Right lobe of liver (tissue), 4 donors: ENCODE data around the gene ZNF865.

Experiments
- CTCF ChIP-seq, 4 donors: fragments of 200-600 bp in 3 of 4; fragments of 450-650 bp in 1 of 4; IDR thresholded peaks; one replicate each; pipeline versions ENCODE4 v1.5.1 to v1.8.0; 2016 to 2022; ENCODE audit warnings: antibody characterized with exemption in 4 of 4, mild to moderate bottlenecking in 2 of 4
- POLR2A ChIP-seq: fragments of 450-650 bp; IDR thresholded peaks from one replicate; pipeline ENCODE4 v1.6.1; 2017; ENCODE audit warnings: antibody characterized with exemption, mild to moderate bottlenecking
- donor health status: DM: no; HTN: no; CAD: no.
- donor health status: DM: no; HTN: no; CAD: no.
- donor health status: DM: no; HTN: yes; CAD: no.

GRCh38 chr19:55578031-55578760 lies 27.3 kb upstream of the ZNF865 start:
- no peak for TF ChIP-seq POLR2A
- no peak for TF ChIP-seq CTCF (IDR thresholded peaks at IDR 0.05)
